Sciatic nerve (tissue), 2 donors: Measurements from ENCODE around the gene TANGO6. TPM values are rescaled to one million over a fixed set of nuclear protein-coding genes. Genes with fewer than 3 reads are reported as not detected.

ENCODE experiments used
- ATAC-seq: fragments of 200-7000 bp; cut with Tn5 transposase; one replicate; pipeline ENCODE4 v1.9.1; 2020; ENCODE audit warnings: mild to moderate bottlenecking, moderate library complexity
- DNase-seq: peaks from one replicate; pipeline ENCODE4 v3.0.0-alpha.2; 2020; ENCODE audit warnings: low spot score
- intact Hi-C: fragments of 100-400 bp; cut with DNase I; formaldehyde crosslinking; loops from one replicate; pipeline ENCODE4 v1.14.2; 2022
- total RNA-seq: library from RNA; stranded (reverse); fragmentation: NEBNext Ultra II Directional; extraction: Animal tissue kit (Norgen Biotek cat#: 25700); gene quantifications from one replicate; pipeline ENCODE4 v1.2.1, GENCODE V29; 2021
- donor health status: DM: no; HTN: no; CAD: no.
- donor health status: DM: no; HTN: no; CAD: no.

The TANGO6 gene
- total RNA-seq, 1 donor from 2014 or later, result 31.1 TPM

GRCh38 chr16:69107316-69107962, 264.1 kb downstream of the TANGO6 start:
- ATAC-seq (no peak), DNase-seq (no peak)
- intact Hi-C loops, result no loop called here

- ATAC-seq (no peak), DNase-seq (no peak)
Measured at GRCh38 chr16:69108064-69108904, 265.0 kb downstream of the TANGO6 start.

GRCh38 chr16:69108905-69109252, 265.5 kb downstream of the TANGO6 start:
- no peak for ATAC-seq
- intact Hi-C loops, result no loop called here
- DNase-seq, result no peak

More at GRCh38 chr16:69108064-69108904, 265.0 kb downstream of the TANGO6 start:
- intact Hi-C loops, result no loop called here

- ATAC-seq, result no peak
- DNase-seq, result peak; percentile 48
- intact Hi-C loops, result no loop called here
Measured at GRCh38 chr16:69109486-69110270, 266.3 kb downstream of the TANGO6 start.

GRCh38 chr16:69110406-69110805, 267.1 kb downstream of the TANGO6 start:
- intact Hi-C loops, result no loop called here
- ATAC-seq, result no peak
- DNase-seq, result no peak

DNA sequence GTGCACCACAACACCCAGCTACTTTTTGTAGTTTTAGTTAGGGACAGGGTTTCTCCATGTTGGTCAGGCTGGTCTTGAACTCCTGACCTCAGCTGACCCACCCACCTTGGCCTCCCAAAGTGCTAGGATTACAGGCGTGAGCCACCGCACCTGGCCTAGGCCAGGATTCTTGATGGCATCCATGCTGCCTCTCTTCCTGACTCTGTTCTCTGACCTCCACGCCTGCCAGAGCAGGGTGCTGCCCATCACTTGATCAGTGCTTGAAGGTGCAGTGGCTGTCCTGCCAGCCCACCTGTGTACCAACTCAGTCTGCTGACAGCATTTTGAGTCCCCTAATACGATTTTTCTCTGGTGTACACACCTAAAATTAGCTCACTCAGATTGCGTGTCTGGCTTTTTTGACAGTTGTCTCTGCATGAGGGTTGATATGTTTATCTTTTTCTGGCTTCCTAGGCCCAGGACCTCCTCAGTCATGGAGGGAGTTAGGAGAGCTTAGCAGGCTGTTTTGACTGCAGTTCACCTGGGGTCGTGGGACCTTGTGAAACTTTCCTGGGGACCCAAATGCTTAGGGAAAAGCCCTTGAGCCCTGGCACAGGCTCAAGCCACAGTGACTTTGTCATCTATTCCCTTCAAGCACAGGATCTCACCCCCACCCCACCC, 268.0 kb downstream of the TANGO6 start:
- DNase-seq, result no peak
- no peak for ATAC-seq
- intact Hi-C loops, result no loop called here

- no peak for ATAC-seq
- intact Hi-C loops, result no loop called here
- peak; percentile 23 for DNase-seq
Measured at GRCh38 chr16:69111876-69112230, 268.5 kb downstream of the TANGO6 start.

DNA sequence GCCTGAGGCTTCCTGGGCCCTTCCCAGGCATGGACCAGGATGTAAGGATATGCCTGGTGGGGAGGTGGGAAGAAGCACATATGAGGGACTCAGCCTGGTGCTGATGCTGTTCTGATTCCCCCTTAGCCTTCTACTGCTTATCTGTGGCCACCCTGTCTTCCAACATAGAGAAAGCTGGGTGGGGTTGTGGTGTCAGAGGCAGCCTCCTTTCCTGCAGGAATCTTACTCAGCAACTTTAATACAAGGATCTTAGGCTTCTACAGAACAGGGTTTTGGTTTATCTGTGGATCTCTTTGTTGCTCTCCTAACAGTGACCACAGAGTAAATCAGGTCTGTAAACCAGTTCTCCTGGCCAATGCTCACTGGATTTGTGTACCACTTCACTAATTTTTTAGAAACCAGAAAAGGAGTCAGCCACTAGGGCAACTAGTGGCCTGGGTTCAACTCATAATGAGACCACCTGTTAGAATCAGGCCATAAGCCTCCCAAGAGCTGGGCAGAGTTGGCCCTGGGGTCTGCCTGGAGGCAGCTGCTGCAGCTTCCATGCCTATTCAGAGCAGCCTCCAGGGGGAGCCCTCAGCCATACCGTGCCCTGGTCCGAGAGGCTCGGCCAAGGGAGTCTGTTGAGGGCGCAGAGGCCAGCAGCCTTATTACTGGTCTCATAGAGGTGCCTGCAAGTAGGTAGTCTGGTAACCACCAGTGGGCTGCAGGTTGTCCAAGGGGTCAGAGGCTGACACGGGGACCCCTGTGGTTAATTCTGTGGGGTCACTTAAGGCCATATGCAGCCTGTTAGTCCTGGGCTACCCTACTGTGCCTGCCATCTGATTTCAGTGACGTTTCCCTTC, 269.2 kb downstream of the TANGO6 start:
- peak; percentile 67 for DNase-seq
- ATAC-seq, result peak; percentile 55
- intact Hi-C loops, result no loop called here

- intact Hi-C loops, result no loop called here
- ATAC-seq, result no peak
Measured at GRCh38 chr16:69113216-69113615, 269.9 kb downstream of the TANGO6 start.

DNA sequence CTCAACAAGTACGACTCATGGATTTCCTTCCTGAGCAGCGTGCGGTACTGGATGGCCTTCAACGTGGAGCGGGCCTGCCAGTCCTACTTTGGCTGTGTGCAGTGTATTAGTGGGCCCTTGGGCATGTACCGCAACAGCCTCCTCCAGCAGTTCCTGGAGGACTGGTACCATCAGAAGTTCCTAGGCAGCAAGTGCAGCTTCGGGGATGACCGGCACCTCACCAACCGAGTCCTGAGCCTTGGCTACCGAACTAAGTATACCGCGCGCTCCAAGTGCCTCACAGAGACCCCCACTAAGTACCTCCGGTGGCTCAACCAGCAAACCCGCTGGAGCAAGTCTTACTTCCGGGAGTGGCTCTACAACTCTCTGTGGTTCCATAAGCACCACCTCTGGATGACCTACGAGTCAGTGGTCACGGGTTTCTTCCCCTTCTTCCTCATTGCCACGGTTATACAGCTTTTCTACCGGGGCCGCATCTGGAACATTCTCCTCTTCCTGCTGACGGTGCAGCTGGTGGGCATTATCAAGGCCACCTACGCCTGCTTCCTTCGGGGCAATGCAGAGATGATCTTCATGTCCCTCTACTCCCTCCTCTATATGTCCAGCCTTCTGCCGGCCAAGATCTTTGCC, 271.1 kb downstream of the TANGO6 start:
- no peak for ATAC-seq
- intact Hi-C loops, result no loop called here
- DNase-seq, result peak; percentile 40

More at GRCh38 chr16:69113216-69113615, 269.9 kb downstream of the TANGO6 start:
- DNase-seq, result peak; percentile 45

DNA sequence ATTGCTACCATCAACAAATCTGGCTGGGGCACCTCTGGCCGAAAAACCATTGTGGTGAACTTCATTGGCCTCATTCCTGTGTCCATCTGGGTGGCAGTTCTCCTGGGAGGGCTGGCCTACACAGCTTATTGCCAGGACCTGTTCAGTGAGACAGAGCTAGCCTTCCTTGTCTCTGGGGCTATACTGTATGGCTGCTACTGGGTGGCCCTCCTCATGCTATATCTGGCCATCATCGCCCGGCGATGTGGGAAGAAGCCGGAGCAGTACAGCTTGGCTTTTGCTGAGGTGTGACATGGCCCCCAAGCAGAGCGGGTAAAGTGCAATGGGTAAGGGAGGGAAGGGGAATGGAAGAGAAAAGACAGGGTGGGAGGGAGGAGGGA, 271.6 kb downstream of the TANGO6 start:
- intact Hi-C loops, result no loop called here
- ATAC-seq (no peak), DNase-seq (peak; percentile 21)

DNA sequence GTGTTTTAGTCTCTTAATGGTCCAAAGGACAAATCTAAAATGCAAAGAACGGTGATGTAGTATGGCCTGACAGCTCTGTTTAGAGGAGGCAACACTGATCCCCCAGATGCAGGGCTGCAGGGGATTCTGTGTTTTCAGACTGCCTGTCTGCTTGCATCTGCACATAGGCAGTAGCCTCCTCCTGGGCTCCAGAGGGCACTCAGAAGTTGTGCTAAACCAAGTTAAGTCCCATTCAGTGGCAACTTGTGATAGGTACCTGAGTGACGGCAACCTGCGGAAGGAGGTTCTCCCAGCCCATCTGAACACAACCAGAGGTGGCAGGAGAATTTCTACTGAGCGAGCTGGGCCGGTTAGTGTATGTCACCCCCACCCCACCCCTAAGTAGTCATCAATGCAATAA, 272.0 kb downstream of the TANGO6 start:
- ATAC-seq (no peak), DNase-seq (peak; percentile 25)
- intact Hi-C loops, result no loop called here

DNA sequence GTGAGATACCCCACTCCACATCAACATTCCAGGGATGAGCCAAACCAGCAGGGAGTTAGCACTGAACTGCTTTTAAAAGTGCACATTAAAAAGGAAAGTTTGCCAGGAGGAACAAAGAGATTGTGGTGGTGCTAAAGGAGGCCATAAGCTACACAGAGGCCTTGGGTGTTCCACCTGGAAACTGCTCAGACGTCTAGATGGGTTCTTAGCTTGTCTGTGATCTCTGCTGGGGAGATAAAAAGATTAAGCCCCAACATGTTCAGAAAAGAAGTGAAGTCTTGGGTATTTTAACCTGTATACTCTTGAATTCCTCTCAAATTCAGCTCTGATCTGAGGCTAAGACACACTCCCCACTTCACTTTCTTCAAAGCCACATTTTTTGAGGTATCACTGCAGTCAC, 272.5 kb downstream of the TANGO6 start:
- ATAC-seq (no peak), DNase-seq (no peak)
- intact Hi-C loops, result no loop called here

GRCh38 chr16:69116256-69116875, 273.0 kb downstream of the TANGO6 start:
- ATAC-seq (no peak), DNase-seq (peak; percentile 12)
- intact Hi-C loops, result no loop called here

- peak; percentile 8 for DNase-seq
- ATAC-seq, result no peak
- intact Hi-C loops, result no loop called here
Measured at GRCh38 chr16:69116906-69117305, 273.6 kb downstream of the TANGO6 start.

DNA sequence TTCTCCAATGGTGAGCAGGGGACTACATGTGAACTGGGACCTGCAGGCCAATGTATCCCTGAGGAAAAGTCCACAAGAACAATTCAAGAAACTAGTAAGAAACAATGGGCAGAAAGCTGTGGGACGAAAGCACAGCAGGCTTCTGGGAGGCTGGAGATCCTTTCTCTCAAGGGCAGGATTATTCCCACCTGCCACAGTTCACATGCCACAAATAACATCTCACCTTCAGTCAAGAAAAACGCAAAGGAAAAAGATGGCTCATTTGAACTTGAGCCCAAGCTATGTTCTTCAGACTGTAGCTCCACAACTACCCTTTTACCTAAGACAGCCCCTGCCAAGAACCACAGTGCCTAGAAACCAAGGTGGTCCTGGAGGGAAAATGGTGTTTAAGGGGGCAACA, 275.1 kb downstream of the TANGO6 start:
- DNase-seq (no peak), ATAC-seq (no peak)
- intact Hi-C loops, result no loop called here

DNA sequence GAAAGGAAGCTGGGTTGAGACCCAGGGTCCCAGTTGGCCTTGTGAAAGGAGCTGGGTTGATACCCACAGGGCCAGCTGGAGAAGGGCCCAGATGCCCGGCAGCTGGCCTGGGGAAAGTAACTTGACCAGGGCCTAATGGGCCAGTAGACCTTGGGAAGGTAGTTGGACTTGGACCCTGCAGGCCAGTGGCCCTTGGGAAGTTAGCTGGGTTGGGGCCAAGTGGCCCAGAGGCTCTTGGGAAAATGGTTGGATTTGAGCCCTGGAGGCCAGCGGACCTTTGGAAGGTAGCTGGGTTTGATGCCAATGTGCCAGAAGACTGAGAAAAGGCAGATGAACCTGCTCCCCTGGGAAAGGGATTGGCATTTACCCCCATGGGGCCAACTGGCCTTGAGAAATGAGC, 275.7 kb downstream of the TANGO6 start:
- ATAC-seq (no peak), DNase-seq (peak; percentile 42)
- intact Hi-C loops, result no loop called here

DNA sequence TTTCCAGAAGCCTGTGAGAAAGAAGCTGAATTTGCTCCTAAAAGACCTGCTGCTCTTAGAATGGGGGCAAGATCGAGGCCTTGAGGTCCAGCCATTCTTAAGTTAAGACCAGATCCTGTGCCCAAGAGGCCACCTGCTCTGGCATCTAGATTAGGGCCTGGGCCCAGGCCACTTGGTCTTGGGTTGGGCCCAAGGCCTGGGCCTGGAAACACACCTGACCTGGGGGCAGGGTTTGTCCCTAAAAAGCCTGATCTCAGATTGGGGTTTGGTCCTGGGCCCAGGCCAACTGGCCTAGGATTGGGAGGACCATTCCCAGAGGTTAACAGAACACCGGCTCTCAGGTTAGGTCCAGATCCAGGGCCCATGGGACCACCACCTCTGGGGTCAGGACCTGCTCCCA, 276.2 kb downstream of the TANGO6 start:
- ATAC-seq, result no peak
- DNase-seq, result peak; percentile 42
- intact Hi-C loops, result no loop called here
